ENCODE measurements around the gene TCTN1. TPM values are rescaled to one million over a fixed set of nuclear protein-coding genes. Genes with fewer than 3 reads are reported as not detected.

Gene TCTN1
- total and polyA plus RNA-seq, 2 of the 13 experiments (the other 11 are each of a cell fraction or from before 2014, with no cell fraction given), result 13.6 to 16.0 TPM

- TF ChIP-seq ZNF704 (CRISPR knock-in tag; IDR thresholded peaks at IDR 0.05; ENCODE audit: borderline replicate concordance) (no peak), GATA4 (IDR thresholded peaks at IDR 0.05; ENCODE audit: borderline replicate concordance, low read depth) (no peak), HNRNPK (IDR thresholded peaks at IDR 0.05; ENCODE audit: low read depth, low read length, poor library complexity, severe bottlenecking) (no peak), NR2F2 (IDR thresholded peaks at IDR 0.05; ENCODE audit: borderline replicate concordance, low read depth) (peak; percentile 96), ZNF34 (CRISPR knock-in tag; IDR thresholded peaks at IDR 0.05; ENCODE audit: borderline replicate concordance) (no peak), ZNF235 (CRISPR knock-in tag; IDR thresholded peaks at IDR 0.05; ENCODE audit: borderline replicate concordance) (no peak), CEBPB (IDR thresholded peaks at IDR 0.05; ENCODE audit: borderline replicate concordance, low read depth, low read length) (no peak), SSRP1 (CRISPR knock-in tag; IDR thresholded peaks at IDR 0.05) (no peak), ZNF776 (CRISPR knock-in tag; IDR thresholded peaks at IDR 0.05) (no peak), ZNF782 (CRISPR knock-in tag; IDR thresholded peaks at IDR 0.05; ENCODE audit: borderline replicate concordance) (no peak), PAX8 (CRISPR knock-in tag; IDR thresholded peaks at IDR 0.05; ENCODE audit: borderline replicate concordance) (no peak), MXD4 (CRISPR knock-in tag; IDR thresholded peaks at IDR 0.05) (0 out of 2 replicates have a peak, but pooled peaks have one; percentile 19), HNF4A (CRISPR knock-in tag; IDR thresholded peaks at IDR 0.05) (peak; percentile 96), ATF5 (CRISPR knock-in tag; IDR thresholded peaks at IDR 0.05; ENCODE audit: low read depth) (no peak), ZNF484 (CRISPR knock-in tag; IDR thresholded peaks at IDR 0.05; ENCODE audit: borderline replicate concordance, low read depth) (no peak), E2F2 (CRISPR knock-in tag; IDR thresholded peaks at IDR 0.05; ENCODE audit: borderline replicate concordance) (no peak), KLF11 (CRISPR knock-in tag; IDR thresholded peaks at IDR 0.05) (no peak), ZFP36L1 (CRISPR knock-in tag; IDR thresholded peaks at IDR 0.05) (no peak), ASH2L (IDR thresholded peaks at IDR 0.05; ENCODE audit: insufficient read length, low read depth, low read length) (peak; percentile 51), SMYD3 (CRISPR knock-in tag; IDR thresholded peaks at IDR 0.05) (no peak), PBX3 (CRISPR knock-in tag; IDR thresholded peaks at IDR 0.05; ENCODE audit: borderline replicate concordance) (no peak), RBAK (CRISPR knock-in tag; IDR thresholded peaks at IDR 0.05) (no peak), NR2C2 (CRISPR knock-in tag; IDR thresholded peaks at IDR 0.05; ENCODE audit: borderline replicate concordance) (peak; percentile 93), RFX5 (IDR thresholded peaks at IDR 0.05; ENCODE audit: low read depth, low read length) (no peak), IRF1 (CRISPR knock-in tag; IDR thresholded peaks at IDR 0.05; ENCODE audit: low read depth) (no peak), ZNF253 (CRISPR knock-in tag; IDR thresholded peaks at IDR 0.05; ENCODE audit: borderline replicate concordance) (no peak)
Observed at GRCh38 chr12:110591451-110592051, 22.4 kb upstream of the TCTN1 start (continued).
